ENCODE results near the gene SDHA.

Gene SDHA

GRCh38 chr5:173392-174290 is 44.5 kb upstream of the SDHA start:
- ChIA-PET POLR2A (no interaction called here), CTCF (interaction anchor here (0.8 kb wide), 1 partner anchor 13 kb away, joined by 3 read pairs; no protein-coding TSS in a partner anchor)
- H3K4me3 ChIP-seq (ENCODE audit: low read depth, low read length) = no peak overlapping the region

GRCh38 chr5:174291-174600 is 43.9 kb upstream of the SDHA start:
- Histone ChIP-seq H3K9me3 (ENCODE audit: control insufficient read depth, insufficient read depth, low read depth, low read length) (no peaks in the 10 kb centered on the region), H3K4me1 (ENCODE audit: control insufficient read depth, insufficient read depth, low read length) (no peaks in the 10 kb centered on the region), H3K27ac (ENCODE audit: extremely low read depth, low read depth, low read length) (no peak overlapping the region), H3K4me3 (ENCODE audit: low read depth, low read length) (no peak overlapping the region), H3K36me3 (ENCODE audit: control insufficient read depth in 2 of 2, insufficient read depth in 1 of 2, low read length in 2 of 2) (no peaks in the 10 kb centered on the region)
- POLR2A ChIA-PET = no interaction called here
- no peak for TF ChIP-seq ZFP41 (tag by site-specific recombination; IDR thresholded peaks at IDR 0.05; ENCODE audit: borderline replicate concordance)
- TF ChIP-seq ZNF394 (tag by site-specific recombination; IDR thresholded peaks at IDR 0.05; ENCODE audit: borderline replicate concordance) = no peak
- no peak for TF ChIP-seq ZNF768 (tag by site-specific recombination; IDR thresholded peaks at IDR 0.05)
- TF ChIP-seq ZNF133 (tag by site-specific recombination; IDR thresholded peaks at IDR 0.05) = no peak
- no peak for TF ChIP-seq ZBTB17 (tag by site-specific recombination; IDR thresholded peaks at IDR 0.05)
- TF ChIP-seq ZSCAN4 (tag by site-specific recombination; IDR thresholded peaks at IDR 0.05) = no peak
- no peak for TF ChIP-seq OSR2 (tag by site-specific recombination; IDR thresholded peaks at IDR 0.05)
- TF ChIP-seq GLIS2 (tag by site-specific recombination; IDR thresholded peaks at IDR 0.05) = no peak
- CTCF ChIA-PET = no interaction called here

More at GRCh38 chr5:173392-174290, 44.5 kb upstream of the SDHA start:
- Histone ChIP-seq H3K4me1 (ENCODE audit: control insufficient read depth, insufficient read depth, low read length) (no peaks in the 10 kb centered on the region), H3K36me3 (ENCODE audit: control insufficient read depth in 2 of 2, insufficient read depth in 1 of 2, low read length in 2 of 2) (no peaks in the 10 kb centered on the region), H3K9me3 (ENCODE audit: control insufficient read depth, insufficient read depth, low read depth, low read length) (no peaks in the 10 kb centered on the region), H3K27ac (ENCODE audit: extremely low read depth, low read depth, low read length) (no peak overlapping the region)
- TF ChIP-seq YY2 (tag by site-specific recombination; IDR thresholded peaks at IDR 0.05) (no peak), ZNF701 (tag by site-specific recombination; IDR thresholded peaks at IDR 0.05) (no peak), ZNF302 (tag by site-specific recombination; IDR thresholded peaks at IDR 0.05; ENCODE audit: low read depth) (no peak), KLF10 (tag by site-specific recombination; IDR thresholded peaks at IDR 0.05) (no peak), ZSCAN5A (tag by site-specific recombination; IDR thresholded peaks at IDR 0.05) (no peak), ZNF335 (tag by site-specific recombination; conservative IDR thresholded peaks at IDR 0.05) (no peak), GLIS2 (tag by site-specific recombination; IDR thresholded peaks at IDR 0.05) (no peak), ZNF366 (tag by site-specific recombination; conservative IDR thresholded peaks at IDR 0.05) (no peak), SETDB1 (IDR thresholded peaks at IDR 0.05; ENCODE audit: insufficient read length, low read length) (no peak), PATZ1 (tag by site-specific recombination; IDR thresholded peaks at IDR 0.05) (no peak), ZNF624 (tag by site-specific recombination; IDR thresholded peaks at IDR 0.05) (no peak), ZFP41 (tag by site-specific recombination; IDR thresholded peaks at IDR 0.05; ENCODE audit: borderline replicate concordance) (no peak)
